ENCODE results near the gene ADTRP. TPM values are rescaled to one million over a fixed set of nuclear protein-coding genes. Genes with fewer than 3 reads are reported as not detected.
"Not testable (repeated sequence)": the region's sequence is repeated elsewhere in the genome, so short reads cannot be mapped to it uniquely, and the experiment has no call there.

ADTRP gene
- total RNA-seq, 1 donor from 2014 or later: under 0.01 TPM

DNA sequence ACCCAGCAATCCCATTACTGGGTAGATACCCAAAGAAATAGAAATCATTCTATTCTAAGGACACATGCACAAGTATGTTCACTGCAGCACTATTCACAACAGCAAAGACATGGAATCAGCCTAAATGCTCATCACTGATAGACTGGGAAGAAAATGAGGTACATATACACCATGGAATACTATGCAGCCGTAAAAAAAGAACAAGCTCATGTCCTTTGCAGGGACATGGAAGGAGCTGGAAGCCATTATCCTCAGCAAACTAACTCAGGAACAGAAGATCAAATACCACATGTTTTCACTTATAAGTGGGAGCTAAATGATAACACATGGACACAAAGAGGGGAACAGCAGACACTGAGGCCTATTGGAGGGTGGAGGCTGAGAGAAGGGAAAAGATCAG lies 89.2 kb downstream of the ADTRP start:
- not testable (repeated sequence) for H3K9ac ChIP-seq (ENCODE audit: low read depth in 1 of 3, low read length in 3 of 3); H3K27ac ChIP-seq (ENCODE audit: low read depth, low read length); H3K27me3 ChIP-seq (ENCODE audit: control insufficient read depth in 3 of 3, insufficient read depth in 3 of 3, low read length in 3 of 3); H3K4me1 ChIP-seq (ENCODE audit: control insufficient read depth in 3 of 3, insufficient read depth in 3 of 3, low read length in 3 of 3); H3K9me3 ChIP-seq (ENCODE audit: control insufficient read depth in 3 of 3, low read length in 3 of 3); H3K36me3 ChIP-seq (ENCODE audit: control insufficient read depth in 3 of 3, insufficient read depth in 3 of 3, low read length in 3 of 3); H3K4me3 ChIP-seq (ENCODE audit: low read length in 3 of 3)

DNA sequence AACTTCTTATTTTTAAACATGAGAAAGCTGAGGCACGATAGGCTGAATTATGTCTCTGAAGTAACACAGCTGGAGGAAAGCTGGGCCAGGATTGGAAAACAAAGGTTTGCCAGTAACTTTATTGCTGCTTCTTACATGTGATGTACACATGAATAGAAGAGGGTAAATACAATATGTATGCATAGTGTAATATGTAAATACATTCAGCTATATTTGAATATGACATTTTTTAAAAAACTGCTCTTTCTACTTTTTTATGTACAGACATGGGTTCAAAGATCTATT lies 90.2 kb downstream of the ADTRP start:
- Histone ChIP-seq H3K9me3 (ENCODE audit: control insufficient read depth in 3 of 3, low read length in 3 of 3) (peaks cover 0 to 3% (median 0%) of the 10 kb centered on the region in 3 donors), H3K36me3 (ENCODE audit: control insufficient read depth in 3 of 3, insufficient read depth in 3 of 3, low read length in 3 of 3) (no peaks in the 10 kb centered on the region), H3K27me3 (ENCODE audit: control insufficient read depth in 3 of 3, insufficient read depth in 3 of 3, low read length in 3 of 3) (no peaks in the 10 kb centered on the region), H3K9ac (ENCODE audit: low read depth in 1 of 3, low read length in 3 of 3) (no peak overlapping the region), H3K27ac (ENCODE audit: low read depth, low read length) (no peak overlapping the region), H3K4me3 (ENCODE audit: low read length in 3 of 3) (no peak overlapping the region), H3K4me1 (ENCODE audit: control insufficient read depth in 3 of 3, insufficient read depth in 3 of 3, low read length in 3 of 3) (no peaks in the 10 kb centered on the region)

DNA sequence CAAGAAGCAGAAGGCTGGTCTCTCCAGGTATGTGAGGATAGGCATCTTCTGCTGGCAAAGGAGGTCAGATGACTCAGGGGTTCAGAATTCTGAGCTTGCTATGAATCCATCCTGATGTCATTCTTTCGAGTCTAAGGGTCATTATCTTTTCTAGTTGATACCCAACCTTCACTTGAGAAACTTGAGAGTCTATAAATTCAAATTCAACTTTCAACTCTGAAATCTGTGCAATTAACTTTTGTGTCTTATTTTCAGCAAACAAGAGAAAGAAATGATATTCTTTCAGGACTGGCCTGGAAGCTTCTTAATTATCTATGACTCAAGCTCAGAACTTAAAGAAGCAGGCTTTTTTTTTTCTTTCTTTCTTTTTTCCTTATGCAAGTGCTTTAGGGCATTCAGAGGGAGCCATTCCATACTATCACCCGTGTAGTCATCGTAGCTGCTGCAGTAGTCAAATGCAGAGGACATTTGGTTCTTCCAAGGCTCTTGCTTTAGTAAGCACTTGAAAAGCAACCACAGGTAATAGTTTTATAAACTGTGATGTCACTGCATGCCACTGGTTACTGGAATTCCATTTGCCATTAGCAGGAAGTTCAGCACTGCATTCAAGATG lies 93.0 kb downstream of the ADTRP start:
- peaks cover 0 to 2% (median 0%) of the 10 kb centered on the region in 3 donors for H3K9me3 ChIP-seq (ENCODE audit: control insufficient read depth in 3 of 3, low read length in 3 of 3)
- no peak overlapping the region for H3K4me3 ChIP-seq (ENCODE audit: low read length in 3 of 3)
- H3K9ac ChIP-seq (ENCODE audit: low read depth in 1 of 3, low read length in 3 of 3): no peak overlapping the region
- no peak overlapping the region for H3K27ac ChIP-seq (ENCODE audit: low read depth, low read length)
- no peaks in the 10 kb centered on the region for H3K36me3 ChIP-seq (ENCODE audit: control insufficient read depth in 3 of 3, insufficient read depth in 3 of 3, low read length in 3 of 3)
- no peaks in the 10 kb centered on the region for H3K27me3 ChIP-seq (ENCODE audit: control insufficient read depth in 3 of 3, insufficient read depth in 3 of 3, low read length in 3 of 3)
- H3K4me1 ChIP-seq (ENCODE audit: control insufficient read depth in 3 of 3, insufficient read depth in 3 of 3, low read length in 3 of 3): peaks cover 0 to 3% (median 0%) of the 10 kb centered on the region in 3 donors

DNA sequence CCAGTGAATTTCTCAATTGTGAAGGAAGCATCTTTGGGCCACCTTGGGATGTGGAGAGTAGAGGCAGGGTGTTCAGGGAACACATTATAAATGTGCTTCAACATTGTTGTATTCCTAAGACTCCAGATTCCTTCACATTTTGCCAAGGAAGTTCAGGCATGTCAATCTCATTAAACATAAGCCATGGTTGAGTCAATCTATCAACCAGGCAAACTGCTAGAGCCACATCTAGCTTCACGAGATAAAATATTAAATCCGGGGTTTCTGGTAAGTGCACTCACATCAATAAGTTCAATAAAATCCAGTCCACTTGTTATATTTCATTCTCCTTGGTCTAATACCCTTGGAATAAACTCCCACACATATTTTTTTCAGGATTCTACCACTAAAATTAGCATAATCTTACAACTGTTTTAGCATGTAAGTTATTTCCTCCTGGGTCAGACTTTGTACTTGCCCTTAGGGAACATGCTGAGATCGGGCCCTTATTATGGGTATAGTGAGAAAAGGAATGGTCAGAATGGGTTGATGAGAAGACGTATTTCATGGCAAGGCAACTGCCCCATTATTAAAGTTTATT lies 93.6 kb downstream of the ADTRP start:
- Histone ChIP-seq H3K4me3 (ENCODE audit: low read length in 3 of 3) (no peak overlapping the region), H3K27ac (ENCODE audit: low read depth, low read length) (no peak overlapping the region), H3K9me3 (ENCODE audit: control insufficient read depth in 3 of 3, low read length in 3 of 3) (no peaks in the 10 kb centered on the region), H3K27me3 (ENCODE audit: control insufficient read depth in 3 of 3, insufficient read depth in 3 of 3, low read length in 3 of 3) (no peaks in the 10 kb centered on the region), H3K4me1 (ENCODE audit: control insufficient read depth in 3 of 3, insufficient read depth in 3 of 3, low read length in 3 of 3) (peaks cover 0 to 3% (median 0%) of the 10 kb centered on the region in 3 donors), H3K36me3 (ENCODE audit: control insufficient read depth in 3 of 3, insufficient read depth in 3 of 3, low read length in 3 of 3) (no peaks in the 10 kb centered on the region), H3K9ac (ENCODE audit: low read depth in 1 of 3, low read length in 3 of 3) (no peak overlapping the region)

DNA sequence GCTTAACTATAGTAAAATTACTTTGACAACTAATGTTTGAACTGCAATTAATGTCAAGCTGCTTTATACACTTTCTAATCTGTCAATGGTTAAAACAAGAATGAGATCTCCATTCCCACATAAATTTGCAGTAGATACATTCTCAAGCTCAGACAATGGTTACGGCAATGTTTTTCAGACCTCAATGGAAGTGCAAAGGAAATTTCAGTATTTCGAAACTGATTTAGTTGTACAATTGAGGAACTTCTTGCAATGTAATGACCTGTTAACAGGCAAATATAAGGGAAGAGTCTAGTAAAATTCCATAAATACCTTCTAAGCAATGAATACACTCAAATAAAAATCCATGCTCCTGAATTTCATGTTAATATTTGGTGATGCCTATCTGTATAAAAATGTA lies 94.7 kb downstream of the ADTRP start:
- H3K27ac ChIP-seq (ENCODE audit: low read depth, low read length): no peak overlapping the region
- no peaks in the 10 kb centered on the region for H3K27me3 ChIP-seq (ENCODE audit: control insufficient read depth in 3 of 3, insufficient read depth in 3 of 3, low read length in 3 of 3)
- H3K4me1 ChIP-seq (ENCODE audit: control insufficient read depth in 3 of 3, insufficient read depth in 3 of 3, low read length in 3 of 3): peaks cover 0 to 3% (median 0%) of the 10 kb centered on the region in 3 donors
- no peak overlapping the region for H3K9ac ChIP-seq (ENCODE audit: low read depth in 1 of 3, low read length in 3 of 3)
- no peaks in the 10 kb centered on the region for H3K36me3 ChIP-seq (ENCODE audit: control insufficient read depth in 3 of 3, insufficient read depth in 3 of 3, low read length in 3 of 3)
- no peaks in the 10 kb centered on the region for H3K9me3 ChIP-seq (ENCODE audit: control insufficient read depth in 3 of 3, low read length in 3 of 3)
- H3K4me3 ChIP-seq (ENCODE audit: low read length in 3 of 3): no peak overlapping the region

DNA sequence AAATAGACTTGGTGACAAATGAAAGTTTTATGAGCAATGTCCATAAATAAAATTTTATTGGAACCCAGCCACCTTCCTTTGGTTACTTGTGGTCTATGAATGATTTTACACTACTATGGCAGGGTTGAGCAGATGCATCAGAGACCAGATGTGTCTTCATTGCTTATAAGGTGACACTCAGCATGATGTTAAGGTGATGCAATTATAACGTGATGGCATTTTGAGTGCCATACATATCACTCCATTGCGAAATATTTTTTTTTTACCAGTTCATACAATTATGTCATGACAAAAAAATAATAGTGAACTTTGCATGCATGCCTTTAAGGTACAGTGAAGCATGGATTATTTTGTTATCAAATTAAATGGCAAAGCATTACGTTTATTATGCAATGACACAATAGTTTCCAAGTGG lies 96.0 kb downstream of the ADTRP start:
- Histone ChIP-seq H3K27ac (ENCODE audit: low read depth, low read length) (no peak overlapping the region), H3K27me3 (ENCODE audit: control insufficient read depth in 3 of 3, insufficient read depth in 3 of 3, low read length in 3 of 3) (no peaks in the 10 kb centered on the region), H3K9me3 (ENCODE audit: control insufficient read depth in 3 of 3, low read length in 3 of 3) (no peaks in the 10 kb centered on the region), H3K4me3 (ENCODE audit: low read length in 3 of 3) (no peak overlapping the region), H3K9ac (ENCODE audit: low read depth in 1 of 3, low read length in 3 of 3) (no peak overlapping the region), H3K36me3 (ENCODE audit: control insufficient read depth in 3 of 3, insufficient read depth in 3 of 3, low read length in 3 of 3) (no peaks in the 10 kb centered on the region), H3K4me1 (ENCODE audit: control insufficient read depth in 3 of 3, insufficient read depth in 3 of 3, low read length in 3 of 3) (peaks cover 0 to 3% (median 0%) of the 10 kb centered on the region in 3 donors)

DNA sequence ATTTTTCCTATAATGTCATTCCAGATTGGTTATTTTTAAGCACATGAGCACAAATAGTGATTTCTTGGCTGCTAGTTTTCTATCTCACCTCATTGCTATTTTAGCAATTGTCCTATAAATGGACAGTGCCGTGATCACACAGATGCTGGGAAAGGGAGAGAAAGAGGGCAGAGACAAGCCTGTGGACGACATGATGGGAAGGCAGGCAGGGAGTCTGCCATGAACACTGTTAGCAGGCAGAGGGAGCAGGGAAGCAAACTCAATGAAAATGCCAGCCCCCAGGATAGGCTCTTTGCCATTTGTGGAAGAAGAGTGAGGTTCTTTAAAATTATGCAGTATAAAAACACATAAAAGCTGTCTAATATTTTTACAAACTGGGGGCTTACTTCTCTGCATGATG lies 96.8 kb downstream of the ADTRP start:
- no peak overlapping the region for H3K9ac ChIP-seq (ENCODE audit: low read depth in 1 of 3, low read length in 3 of 3)
- no peaks in the 10 kb centered on the region for H3K9me3 ChIP-seq (ENCODE audit: control insufficient read depth in 3 of 3, low read length in 3 of 3)
- peaks cover 0 to 3% (median 0%) of the 10 kb centered on the region in 3 donors for H3K4me1 ChIP-seq (ENCODE audit: control insufficient read depth in 3 of 3, insufficient read depth in 3 of 3, low read length in 3 of 3)
- H3K36me3 ChIP-seq (ENCODE audit: control insufficient read depth in 3 of 3, insufficient read depth in 3 of 3, low read length in 3 of 3): no peaks in the 10 kb centered on the region
- no peak overlapping the region for H3K27ac ChIP-seq (ENCODE audit: low read depth, low read length)
- H3K4me3 ChIP-seq (ENCODE audit: low read length in 3 of 3): no peak overlapping the region
- no peaks in the 10 kb centered on the region for H3K27me3 ChIP-seq (ENCODE audit: control insufficient read depth in 3 of 3, insufficient read depth in 3 of 3, low read length in 3 of 3)

DNA sequence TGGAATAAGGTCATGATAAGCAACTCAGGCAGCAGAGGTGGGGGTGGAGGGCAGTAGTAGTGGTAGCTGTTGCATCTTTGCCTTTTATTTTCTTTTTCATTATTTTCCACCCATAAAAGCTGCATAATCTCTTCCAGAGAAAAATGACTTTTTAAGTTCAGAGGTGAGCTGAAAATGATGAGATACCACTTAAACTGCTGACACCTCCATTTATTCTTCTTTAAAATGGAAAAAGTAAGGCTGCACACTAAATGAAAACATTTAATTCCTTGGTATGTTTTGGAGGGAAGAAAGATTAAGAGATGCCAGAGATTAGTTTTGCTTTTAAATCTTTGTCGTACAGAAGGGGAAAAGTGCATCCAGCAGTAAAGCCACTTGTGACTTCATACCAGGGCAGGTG lies 97.2 kb downstream of the ADTRP start:
- H3K4me3 ChIP-seq (ENCODE audit: low read length in 3 of 3): no peak overlapping the region
- no peaks in the 10 kb centered on the region for H3K27me3 ChIP-seq (ENCODE audit: control insufficient read depth in 3 of 3, insufficient read depth in 3 of 3, low read length in 3 of 3)
- no peak overlapping the region for H3K9ac ChIP-seq (ENCODE audit: low read depth in 1 of 3, low read length in 3 of 3)

DNA sequence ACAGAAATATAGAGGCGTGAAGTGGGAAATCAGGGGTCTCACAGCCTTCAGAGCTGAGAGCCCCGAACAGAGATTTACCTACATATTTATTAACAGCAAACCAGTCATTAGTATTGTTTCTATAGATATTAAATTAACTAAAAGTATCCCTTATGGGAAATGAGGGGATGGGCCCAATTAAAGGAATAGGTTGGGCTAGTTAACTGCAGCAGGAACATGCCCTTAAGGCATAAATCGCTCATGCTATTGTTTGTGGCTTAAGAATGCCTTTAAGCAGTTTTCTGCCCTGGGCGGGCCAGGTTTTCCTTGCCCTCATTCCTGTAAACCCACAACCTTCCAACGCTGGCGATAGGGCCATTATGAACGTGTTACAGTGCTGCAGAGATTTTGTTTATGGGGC lies 98.1 kb downstream of the ADTRP start:
- H3K4me3 ChIP-seq (ENCODE audit: low read length in 3 of 3); H3K9me3 ChIP-seq (ENCODE audit: control insufficient read depth in 3 of 3, low read length in 3 of 3): not testable (repeated sequence)

More for the DNA sequence above, 97.2 kb downstream of the ADTRP start:
- peaks cover 0 to 3% (median 0%) of the 10 kb centered on the region in 3 donors for H3K4me1 ChIP-seq (ENCODE audit: control insufficient read depth in 3 of 3, insufficient read depth in 3 of 3, low read length in 3 of 3)
- H3K27ac ChIP-seq (ENCODE audit: low read depth, low read length): no peak overlapping the region
- H3K36me3 ChIP-seq (ENCODE audit: control insufficient read depth in 3 of 3, insufficient read depth in 3 of 3, low read length in 3 of 3): no peaks in the 10 kb centered on the region
- H3K9me3 ChIP-seq (ENCODE audit: control insufficient read depth in 3 of 3, low read length in 3 of 3): no peaks in the 10 kb centered on the region

DNA sequence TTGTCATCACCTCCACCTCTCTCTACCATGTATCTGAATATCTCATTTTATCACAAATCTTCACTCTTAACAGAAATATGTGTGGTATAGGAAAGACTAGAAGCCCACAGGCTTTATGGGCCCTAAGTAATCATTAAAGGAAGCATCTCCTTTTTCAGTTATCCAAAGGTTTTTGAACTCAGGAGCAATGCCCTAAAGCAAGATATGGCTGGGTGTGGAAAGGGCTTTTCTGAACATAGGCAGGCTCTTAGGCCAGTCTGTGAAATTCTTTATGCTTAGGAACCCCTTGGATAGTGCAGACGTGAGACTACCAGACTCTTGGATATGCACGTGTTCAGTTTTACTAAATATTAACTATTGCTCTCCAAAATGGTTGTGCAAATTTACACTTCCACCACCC lies 99.5 kb downstream of the ADTRP start:
- H3K4me3 ChIP-seq (ENCODE audit: low read length in 3 of 3): no peak overlapping the region
- H3K27me3 ChIP-seq (ENCODE audit: control insufficient read depth in 3 of 3, insufficient read depth in 3 of 3, low read length in 3 of 3): no peaks in the 10 kb centered on the region
- H3K4me1 ChIP-seq (ENCODE audit: control insufficient read depth in 3 of 3, insufficient read depth in 3 of 3, low read length in 3 of 3): peaks cover 0 to 3% (median 0%) of the 10 kb centered on the region in 3 donors
- H3K27ac ChIP-seq (ENCODE audit: low read depth, low read length): no peak overlapping the region
- no peaks in the 10 kb centered on the region for H3K36me3 ChIP-seq (ENCODE audit: control insufficient read depth in 3 of 3, insufficient read depth in 3 of 3, low read length in 3 of 3)
- no peak overlapping the region for H3K9ac ChIP-seq (ENCODE audit: low read depth in 1 of 3, low read length in 3 of 3)
- H3K9me3 ChIP-seq (ENCODE audit: control insufficient read depth in 3 of 3, low read length in 3 of 3): no peaks in the 10 kb centered on the region

More for the DNA sequence above, 98.1 kb downstream of the ADTRP start:
- not testable (repeated sequence) for H3K36me3 ChIP-seq (ENCODE audit: control insufficient read depth in 3 of 3, insufficient read depth in 3 of 3, low read length in 3 of 3); H3K27me3 ChIP-seq (ENCODE audit: control insufficient read depth in 3 of 3, insufficient read depth in 3 of 3, low read length in 3 of 3); H3K9ac ChIP-seq (ENCODE audit: low read depth in 1 of 3, low read length in 3 of 3); H3K27ac ChIP-seq (ENCODE audit: low read depth, low read length); H3K4me1 ChIP-seq (ENCODE audit: control insufficient read depth in 3 of 3, insufficient read depth in 3 of 3, low read length in 3 of 3)
